ENCODE measurements around the gene KCNH1. TPM values are rescaled to one million over a fixed set of nuclear protein-coding genes. Genes with fewer than 3 reads are reported as not detected.
"Not testable (repeated sequence)": the region's sequence is repeated elsewhere in the genome, so short reads cannot be mapped to it uniquely, and the experiment has no call there.

The KCNH1 gene
- total RNA-seq, 1 donor from 2014 or later = not detected

GRCh38 chr1:210978316-210978973 is 155.5 kb downstream of the KCNH1 start:
- POLR2A ChIA-PET = no interaction called here
- no peak overlapping the region for H3K4me3 Mint-ChIP-seq
- H3K36me3 Mint-ChIP-seq (ENCODE audit: low read depth) = no peaks in the 10 kb centered on the region
- no peaks in the 10 kb centered on the region for H3K27me3 Mint-ChIP-seq
- H3K27ac Mint-ChIP-seq = no peak overlapping the region
- CTCF ChIA-PET = no interaction called here
- no peaks in the 10 kb centered on the region for H3K4me1 Mint-ChIP-seq
- peaks cover 3% of the 10 kb centered on the region for H3K9me3 Mint-ChIP-seq
- ATAC-seq (ENCODE audit: low read depth) (no peak), DNase-seq (no peak)
- intact Hi-C loops (cut with micrococcal nuclease) = no loop called here
- no peak for TF ChIP-seq CTCF (IDR thresholded peaks at IDR 0.05)

- peaks cover 2% of the 10 kb centered on the region for H3K9me3 Mint-ChIP-seq
- POLR2A ChIA-PET = no interaction called here
- no peaks in the 10 kb centered on the region for H3K36me3 Mint-ChIP-seq (ENCODE audit: low read depth)
- intact Hi-C loops (cut with micrococcal nuclease) = loop anchor here (2.0 to 5.0 kb wide), 2 partner anchors 369 to 544 kb away; no protein-coding TSS in a partner anchor
- DNase-seq (no peak), ATAC-seq (ENCODE audit: low read depth) (no peak)
- H3K4me1 Mint-ChIP-seq = no peaks in the 10 kb centered on the region
- no peak overlapping the region for H3K27ac Mint-ChIP-seq
- TF ChIP-seq CTCF (IDR thresholded peaks at IDR 0.05) = no peak
- CTCF ChIA-PET = no interaction called here
- no peak overlapping the region for H3K4me3 Mint-ChIP-seq
- no peaks in the 10 kb centered on the region for H3K27me3 Mint-ChIP-seq
Observed at GRCh38 chr1:210951279-210951678, 182.7 kb downstream of the KCNH1 start.

- H3K27ac Mint-ChIP-seq; POLR2A ChIA-PET; ATAC-seq (ENCODE audit: low read depth); H3K4me3 Mint-ChIP-seq; DNase-seq; H3K4me1 Mint-ChIP-seq; H3K9me3 Mint-ChIP-seq; H3K36me3 Mint-ChIP-seq (ENCODE audit: low read depth); H3K27me3 Mint-ChIP-seq; CTCF ChIA-PET: not testable (repeated sequence)
- intact Hi-C loops (cut with micrococcal nuclease) = loop anchor here (2.0 to 5.0 kb wide), 2 partner anchors 368 to 543 kb away; no protein-coding TSS in a partner anchor
Observed at GRCh38 chr1:210949940-210950546, 183.9 kb downstream of the KCNH1 start.

GRCh38 chr1:210949489-210949888 is 184.5 kb downstream of the KCNH1 start:
- Mint-ChIP-seq H3K27me3 (no peaks in the 10 kb centered on the region), H3K36me3 (ENCODE audit: low read depth) (no peaks in the 10 kb centered on the region), H3K4me3 (no peak overlapping the region), H3K27ac (no peak overlapping the region), H3K9me3 (no peaks in the 10 kb centered on the region), H3K4me1 (no peaks in the 10 kb centered on the region)
- ChIA-PET CTCF (no interaction called here), POLR2A (no interaction called here)
- no peak for DNase-seq
- intact Hi-C loops (cut with micrococcal nuclease) = no loop called here
- no peak for TF ChIP-seq CTCF (IDR thresholded peaks at IDR 0.05)
- no peak for ATAC-seq (ENCODE audit: low read depth)

GRCh38 chr1:210949039-210949438 is 184.9 kb downstream of the KCNH1 start:
- Mint-ChIP-seq H3K9me3 (no peaks in the 10 kb centered on the region), H3K4me1 (no peaks in the 10 kb centered on the region), H3K27ac (no peak overlapping the region), H3K27me3 (no peaks in the 10 kb centered on the region), H3K4me3 (no peak overlapping the region), H3K36me3 (ENCODE audit: low read depth) (no peaks in the 10 kb centered on the region)
- ATAC-seq (ENCODE audit: low read depth) (no peak), DNase-seq (no peak)
- intact Hi-C loops (cut with micrococcal nuclease) = no loop called here
- TF ChIP-seq CTCF (IDR thresholded peaks at IDR 0.05) = no peak
- CTCF ChIA-PET = no interaction called here
- POLR2A ChIA-PET = no interaction called here

All from activated B cell treated with CpG ODN at 0.5 μM for 24 hours (primary cell).